ENCODE measurements around the gene VPS45. TPM values are rescaled to one million over a fixed set of nuclear protein-coding genes. Genes with fewer than 3 reads are reported as not detected.
"Not testable (repeated sequence)": the region's sequence is repeated elsewhere in the genome, so short reads cannot be mapped to it uniquely, and the experiment has no call there.

VPS45 gene
- total RNA-seq, 1 donor from 2014 or later, result 11.3 TPM

- peaks cover 0 to 2% of the 10 kb centered on the region in 2 donors for H3K4me1 ChIP-seq
- intact Hi-C loops (cut with DNase I), result loop anchor here (5.0 kb wide), 1 partner anchor 47 kb away; no protein-coding TSS in a partner anchor
- no peaks in the 10 kb centered on the region for H3K36me3 ChIP-seq
- no peak for TF ChIP-seq CTCF (IDR thresholded peaks at IDR 0.05)
- H3K9me3 ChIP-seq, result no peaks in the 10 kb centered on the region
- H3K27me3 ChIP-seq, result no peaks in the 10 kb centered on the region
- H3K27ac ChIP-seq, result no peak overlapping the region
- H3K4me3 ChIP-seq, result no peak overlapping the region
- no peak for DNase-seq (ENCODE audit: low spot score in 2 of 2)
Measured at GRCh38 chr1:150053926-150054325, 13.7 kb upstream of the VPS45 start.

GRCh38 chr1:150055507-150055906 lies 12.1 kb upstream of the VPS45 start:
- H3K36me3 ChIP-seq; H3K4me1 ChIP-seq; H3K4me3 ChIP-seq; DNase-seq (ENCODE audit: low spot score in 2 of 2); H3K9me3 ChIP-seq; intact Hi-C loops (cut with DNase I); H3K27me3 ChIP-seq; H3K27ac ChIP-seq: not testable (repeated sequence)

- intact Hi-C loops (cut with DNase I), result no loop called here
- no peaks in the 10 kb centered on the region for H3K27me3 ChIP-seq
- H3K36me3 ChIP-seq, result no peaks in the 10 kb centered on the region
- DNase-seq (ENCODE audit: low spot score in 2 of 2), result no peak
- H3K4me3 ChIP-seq, result no peak overlapping the region
- no peak overlapping the region for H3K27ac ChIP-seq
- H3K9me3 ChIP-seq, result no peaks in the 10 kb centered on the region
- H3K4me1 ChIP-seq, result peaks cover 0 to 1% of the 10 kb centered on the region in 2 donors
- no peak for TF ChIP-seq CTCF (IDR thresholded peaks at IDR 0.05)
Measured at GRCh38 chr1:150056407-150056806, 11.2 kb upstream of the VPS45 start.

- TF ChIP-seq CTCF (IDR thresholded peaks at IDR 0.05), result no peak
- Histone ChIP-seq H3K4me3 (no peak overlapping the region), H3K27me3 (no peaks in the 10 kb centered on the region), H3K27ac (no peak overlapping the region), H3K9me3 (no peaks in the 10 kb centered on the region), H3K36me3 (no peaks in the 10 kb centered on the region), H3K4me1 (peaks cover 0 to 12% of the 10 kb centered on the region in 2 donors)
- DNase-seq (ENCODE audit: low spot score in 2 of 2), result no peak
- intact Hi-C loops (cut with DNase I), result no loop called here
Measured at GRCh38 chr1:150060260-150060659, 7.3 kb upstream of the VPS45 start.

GRCh38 chr1:150061632-150062101 lies 5.9 kb upstream of the VPS45 start:
- no peak overlapping the region for H3K4me3 ChIP-seq
- H3K27me3 ChIP-seq, result no peaks in the 10 kb centered on the region
- peak in 1 of 2 donors; percentile 84 for DNase-seq (ENCODE audit: low spot score in 2 of 2)
- peaks cover 0 to 19% of the 10 kb centered on the region in 2 donors for H3K4me1 ChIP-seq
- no peaks in the 10 kb centered on the region for H3K36me3 ChIP-seq
- peak overlapping the region; percentile 36 to 73 for H3K27ac ChIP-seq
- intact Hi-C loops (cut with DNase I), result no loop called here
- no peaks in the 10 kb centered on the region for H3K9me3 ChIP-seq
- no peak for TF ChIP-seq CTCF (IDR thresholded peaks at IDR 0.05)

GRCh38 chr1:150062113-150062512 lies 5.5 kb upstream of the VPS45 start:
- no peaks in the 10 kb centered on the region for H3K9me3 ChIP-seq
- TF ChIP-seq CTCF (IDR thresholded peaks at IDR 0.05), result no peak

More at GRCh38 chr1:150062113-150062512, 5.5 kb upstream of the VPS45 start:
- DNase-seq (ENCODE audit: low spot score in 2 of 2), result no peak
- Histone ChIP-seq H3K27ac (no peak overlapping the region), H3K36me3 (no peaks in the 10 kb centered on the region), H3K4me1 (peaks cover 0 to 19% of the 10 kb centered on the region in 2 donors), H3K27me3 (no peaks in the 10 kb centered on the region), H3K4me3 (no peak overlapping the region)
- intact Hi-C loops (cut with DNase I), result no loop called here
